Caco-2 (cell line): Measurements from ENCODE around the gene CXCR6. TPM values are rescaled to one million over a fixed set of nuclear protein-coding genes. Genes with fewer than 3 reads are reported as not detected.

Source experiments
- BruUV-seq: library from RNA; stranded (reverse); fragments of 400-500 nt; replicated peaks from 2 replicates; lab custom pipeline; 2021; lab: Mats Ljungman, UMichigan
- CTCF ChIA-PET: fragments of 300-600 bp; sonication (Branson Sonifier 250); formaldehyde crosslinking; loops from one replicate; lab custom pipeline; 2022; ENCODE audit warnings: antibody characterized with exemption; lab: Charles Lee
- POLR2A ChIA-PET: fragments of 300-600 bp; sonication (Branson Sonifier 250); formaldehyde crosslinking; loops from one replicate; lab custom pipeline; 2022; ENCODE audit warnings: antibody characterized with exemption; lab: Charles Lee
- DNase-seq, 2 experiments: peaks; one replicate each; pipeline versions ENCODE4 v3.0.0 to v3.0.0-alpha.2; 2020 to 2022
- H3K27me3 ChIP-seq: replicated peaks from 2 replicates; pipeline ENCODE4 v1.6.0; 2011; ENCODE audit warnings: low read length; ENCODE audit not compliant: control insufficient read depth, insufficient read depth
- H3K36me3 ChIP-seq: 2 replicates; pipeline ENCODE4 v1.5.1; 2011; ENCODE audit warnings: low read length; ENCODE audit not compliant: control insufficient read depth, insufficient read depth
- H3K4me1 ChIP-seq: fragments of 250-450 bp; sonication (Bioruptor Pico); 2 replicates; pipeline ENCODE4 v1.5.1; 2020; ENCODE audit warnings: mild to moderate bottlenecking
- H3K4me3 ChIP-seq: 2 replicates; pipeline ENCODE4 v1.5.1; 2011; ENCODE audit warnings: low read depth, mild to moderate bottlenecking, control low read depth, low read length
- H3K9me3 ChIP-seq: fragments of 250-450 bp; sonication (Bioruptor Pico); 2 replicates; pipeline ENCODE4 v1.5.1; 2020; ENCODE audit warnings: mild to moderate bottlenecking, moderate library complexity
- H3K27ac Mint-ChIP-seq: one replicate; pipeline ENCODE4 v1.8.0; 2022; ENCODE audit warnings: mixed read lengths; ENCODE audit not compliant: unreplicated experiment
- H3K27me3 Mint-ChIP-seq: one replicate; pipeline ENCODE4 v1.8.0; 2022; ENCODE audit warnings: mixed read lengths; ENCODE audit not compliant: insufficient read depth, unreplicated experiment
- H3K36me3 Mint-ChIP-seq: one replicate; pipeline ENCODE4 v1.8.0; 2022; ENCODE audit warnings: mild to moderate bottlenecking, mixed read lengths; ENCODE audit not compliant: insufficient read depth, unreplicated experiment
- H3K4me1 Mint-ChIP-seq: one replicate; pipeline ENCODE4 v1.8.0; 2022; ENCODE audit warnings: low read depth, mixed read lengths; ENCODE audit not compliant: unreplicated experiment
- H3K4me3 Mint-ChIP-seq: one replicate; pipeline ENCODE4 v1.8.0; 2022; ENCODE audit warnings: mild to moderate bottlenecking, moderate library complexity, mixed read lengths; ENCODE audit not compliant: unreplicated experiment
- H3K9me3 Mint-ChIP-seq: one replicate; pipeline ENCODE4 v1.8.0; 2022; ENCODE audit warnings: mixed read lengths; ENCODE audit not compliant: unreplicated experiment
- CTCF ChIP-seq, 2 experiments: fragments of 200-600 bp in 1 of 2; IDR thresholded peaks; 1 replicate in 1 of 2; 2 replicates in 1 of 2; pipeline versions ENCODE4 v1.5.1 to v1.8.0; 2011 to 2022; ENCODE audit warnings: antibody characterized with exemption in 1 of 2, control low read depth in 1 of 2, inconsistent platforms in 1 of 2, low read depth in 1 of 2, low read length in 1 of 2, mild to moderate bottlenecking in 1 of 2, moderate library complexity in 1 of 2; ENCODE audit not compliant: insufficient read depth in 1 of 2, severe bottlenecking in 1 of 2, unreplicated experiment in 1 of 2
- intact Hi-C: fragments of 100-400 bp; cut with micrococcal nuclease; formaldehyde crosslinking; loops from one replicate; pipeline ENCODE4 v1.10.0; 2022; ENCODE audit not compliant: unreplicated experiment
- total RNA-seq: library from RNA; stranded (reverse); gene quantifications from 2 replicates; pipeline ENCODE4 v1.2.3, GENCODE V29; 2022

The CXCR6 gene
- total RNA-seq, 1 experiment from 2014 or later = not detected

DNA sequence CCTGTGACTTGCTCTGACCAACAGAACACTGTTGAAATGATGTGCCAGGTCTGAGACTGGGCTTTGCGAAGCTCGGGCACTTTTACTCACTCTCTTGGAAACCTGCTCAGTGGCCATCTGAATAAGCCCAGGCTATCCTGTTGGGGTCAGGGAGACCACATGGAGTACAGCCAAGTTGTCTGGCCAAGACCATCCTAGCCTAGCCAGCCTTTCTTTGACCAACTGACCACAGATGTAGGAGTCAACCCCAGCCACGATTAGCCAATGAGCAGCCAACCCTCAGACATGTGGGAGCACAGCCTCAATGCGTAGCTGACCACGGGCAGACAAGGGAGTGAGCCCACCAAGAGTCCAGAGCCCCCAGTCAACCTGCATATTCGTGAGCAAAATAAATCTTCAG, 30.8 kb upstream of the CXCR6 start:
- no peak overlapping the region for H3K4me3 ChIP-seq
- ChIA-PET POLR2A (no interaction called here), CTCF (no interaction called here)
- H3K27me3 ChIP-seq = no peaks in the 10 kb centered on the region
- TF ChIP-seq CTCF (IDR thresholded peaks at IDR 0.05; ENCODE audit: insufficient read depth in 1 of 2, low read depth in 1 of 2, low read length in 1 of 2, severe bottlenecking in 1 of 2, unreplicated experiment in 1 of 2) = no peak
- H3K4me1 ChIP-seq = no peaks in the 10 kb centered on the region
- peaks cover 5% of the 10 kb centered on the region for H3K4me1 Mint-ChIP-seq
- H3K27me3 Mint-ChIP-seq = peaks cover 3% of the 10 kb centered on the region
- H3K36me3 ChIP-seq = no peaks in the 10 kb centered on the region
- DNase-seq = no peak
- H3K4me3 Mint-ChIP-seq = no peak overlapping the region
- no TSS peak for BruUV-seq
- no peaks in the 10 kb centered on the region for H3K36me3 Mint-ChIP-seq
- H3K9me3 ChIP-seq = no peaks in the 10 kb centered on the region
- no peak overlapping the region for H3K27ac Mint-ChIP-seq
- intact Hi-C loops = no loop called here
- peaks cover 9% of the 10 kb centered on the region for H3K9me3 Mint-ChIP-seq

- Mint-ChIP-seq H3K36me3 (no peaks in the 10 kb centered on the region), H3K4me3 (no peak overlapping the region), H3K9me3 (peaks cover 3% of the 10 kb centered on the region), H3K27me3 (no peaks in the 10 kb centered on the region), H3K27ac (no peak overlapping the region), H3K4me1 (no peaks in the 10 kb centered on the region)
- intact Hi-C loops = no loop called here
- no peak for TF ChIP-seq CTCF (IDR thresholded peaks at IDR 0.05; ENCODE audit: insufficient read depth in 1 of 2, low read depth in 1 of 2, low read length in 1 of 2, severe bottlenecking in 1 of 2, unreplicated experiment in 1 of 2)
- Histone ChIP-seq H3K9me3 (no peaks in the 10 kb centered on the region), H3K4me1 (no peaks in the 10 kb centered on the region), H3K27me3 (no peaks in the 10 kb centered on the region), H3K36me3 (no peaks in the 10 kb centered on the region), H3K4me3 (no peak overlapping the region)
- POLR2A ChIA-PET = no interaction called here
- CTCF ChIA-PET = no interaction called here
- no TSS peak for BruUV-seq
- no peak for DNase-seq
These were observed 28.8 kb upstream of the CXCR6 start for GRCh38 chr3:45914362-45915058.

GRCh38 chr3:45915059-45915439, 28.2 kb upstream of the CXCR6 start:
- Histone ChIP-seq H3K27me3 (no peaks in the 10 kb centered on the region), H3K36me3 (no peaks in the 10 kb centered on the region), H3K9me3 (no peaks in the 10 kb centered on the region), H3K4me3 (no peak overlapping the region), H3K4me1 (no peaks in the 10 kb centered on the region)
- DNase-seq = no peak
- Mint-ChIP-seq H3K9me3 (no peaks in the 10 kb centered on the region), H3K27ac (no peak overlapping the region), H3K36me3 (no peaks in the 10 kb centered on the region), H3K4me3 (no peak overlapping the region), H3K27me3 (no peaks in the 10 kb centered on the region), H3K4me1 (no peaks in the 10 kb centered on the region)
- intact Hi-C loops = no loop called here
- TF ChIP-seq CTCF (IDR thresholded peaks at IDR 0.05; ENCODE audit: insufficient read depth in 1 of 2, low read depth in 1 of 2, low read length in 1 of 2, severe bottlenecking in 1 of 2, unreplicated experiment in 1 of 2) = no peak
- no TSS peak for BruUV-seq
- POLR2A ChIA-PET = no interaction called here
- CTCF ChIA-PET = no interaction called here
